ENCODE measurements around the gene KDM4C. TPM values are rescaled to one million over a fixed set of nuclear protein-coding genes. Genes with fewer than 3 reads are reported as not detected.

KDM4C gene
- total RNA-seq, 2 experiments from 2014 or later = 60.1 to 61.3 TPM

- ChIA-PET CTCF (no interaction called here), POLR2A (interaction anchor here (0.9 kb wide), 1 partner anchor 16 kb away, joined by 4 read pairs; no protein-coding TSS in a partner anchor)
- Mint-ChIP-seq H3K4me1 (ENCODE audit: low read depth) (peaks cover 44% of the 10 kb centered on the region), H3K27me3 (no peaks in the 10 kb centered on the region), H3K4me3 (no peak overlapping the region), H3K36me3 (ENCODE audit: low read depth) (peaks cover 51% of the 10 kb centered on the region), H3K9me3 (peaks cover 2% of the 10 kb centered on the region), H3K27ac (no peak overlapping the region)
- no peak overlapping the region for H3K4me3 ChIP-seq (ENCODE audit: low read length)
- H3K9me3 ChIP-seq (ENCODE audit: control insufficient read depth in 1 of 2, insufficient read depth in 1 of 2, low read length in 2 of 2) = peaks cover 0 to 9% of the 10 kb centered on the region in 2 experiments
- no peaks in the 10 kb centered on the region for H3K27me3 ChIP-seq (ENCODE audit: control insufficient read depth in 1 of 2, insufficient read depth in 2 of 2, low read length in 2 of 2)
- DNase-seq (no peak), ATAC-seq (ENCODE audit: poor library complexity) (no peak)
- TF ChIP-seq, protein P1, sequence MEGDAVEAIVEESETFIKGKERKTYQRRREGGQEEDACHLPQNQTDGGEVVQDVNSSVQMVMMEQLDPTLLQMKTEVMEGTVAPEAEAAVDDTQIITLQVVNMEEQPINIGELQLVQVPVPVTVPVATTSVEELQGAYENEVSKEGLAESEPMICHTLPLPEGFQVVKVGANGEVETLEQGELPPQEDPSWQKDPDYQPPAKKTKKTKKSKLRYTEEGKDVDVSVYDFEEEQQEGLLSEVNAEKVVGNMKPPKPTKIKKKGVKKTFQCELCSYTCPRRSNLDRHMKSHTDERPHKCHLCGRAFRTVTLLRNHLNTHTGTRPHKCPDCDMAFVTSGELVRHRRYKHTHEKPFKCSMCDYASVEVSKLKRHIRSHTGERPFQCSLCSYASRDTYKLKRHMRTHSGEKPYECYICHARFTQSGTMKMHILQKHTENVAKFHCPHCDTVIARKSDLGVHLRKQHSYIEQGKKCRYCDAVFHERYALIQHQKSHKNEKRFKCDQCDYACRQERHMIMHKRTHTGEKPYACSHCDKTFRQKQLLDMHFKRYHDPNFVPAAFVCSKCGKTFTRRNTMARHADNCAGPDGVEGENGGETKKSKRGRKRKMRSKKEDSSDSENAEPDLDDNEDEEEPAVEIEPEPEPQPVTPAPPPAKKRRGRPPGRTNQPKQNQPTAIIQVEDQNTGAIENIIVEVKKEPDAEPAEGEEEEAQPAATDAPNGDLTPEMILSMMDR (IDR thresholded peaks at IDR 0.05) = no peak
- no peaks in the 10 kb centered on the region for H3K4me1 ChIP-seq (ENCODE audit: insufficient read depth, low read length)
- no peak overlapping the region for H3K27ac ChIP-seq (ENCODE audit: low read depth in 1 of 2, low read length in 2 of 2)
- intact Hi-C loops (cut with DNase I, micrococcal nuclease) = no loop called here
- H3K36me3 ChIP-seq (ENCODE audit: insufficient read depth, low read length) = peaks cover 8% of the 10 kb centered on the region
These were observed 180.7 kb downstream of the KDM4C start for GRCh38 chr9:6938447-6938846.

DNA sequence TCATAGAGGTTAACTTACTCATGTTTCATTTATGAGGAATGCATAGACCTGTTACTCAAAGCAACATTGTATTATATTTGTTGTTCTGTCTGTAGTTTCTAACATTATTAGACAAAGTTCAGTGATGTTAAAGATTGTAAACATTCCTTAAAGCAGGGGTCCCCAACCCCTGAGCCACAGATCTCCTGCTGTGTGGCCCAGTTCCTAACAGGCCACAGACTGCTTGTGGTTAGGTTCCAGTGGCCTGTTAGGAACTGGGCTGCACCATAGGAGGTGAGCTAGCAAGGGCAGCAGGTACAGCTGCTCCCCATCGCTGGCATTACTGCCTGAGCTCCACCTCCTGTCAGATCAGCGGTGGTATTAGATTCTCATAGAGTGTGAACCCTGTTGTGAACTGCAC is 181.1 kb downstream of the KDM4C start:
- no peak for DNase-seq
- TF ChIP-seq, protein P1 (IDR thresholded peaks at IDR 0.05) = no peak
- peaks cover 0 to 8% of the 10 kb centered on the region in 2 experiments for H3K9me3 ChIP-seq (ENCODE audit: control insufficient read depth in 1 of 2, insufficient read depth in 1 of 2, low read length in 2 of 2)
- ATAC-seq (ENCODE audit: poor library complexity) = no peak
- H3K27me3 ChIP-seq (ENCODE audit: control insufficient read depth in 1 of 2, insufficient read depth in 2 of 2, low read length in 2 of 2) = no peaks in the 10 kb centered on the region
- no peaks in the 10 kb centered on the region for H3K4me1 ChIP-seq (ENCODE audit: insufficient read depth, low read length)
- POLR2A ChIA-PET = interaction anchor here (0.9 kb wide), 1 partner anchor 15 kb away, joined by 4 read pairs; no protein-coding TSS in a partner anchor
- peaks cover 50% of the 10 kb centered on the region for H3K36me3 Mint-ChIP-seq (ENCODE audit: low read depth)
- intact Hi-C loops (cut with DNase I, micrococcal nuclease) = no loop called here
- H3K36me3 ChIP-seq (ENCODE audit: insufficient read depth, low read length) = peaks cover 8% of the 10 kb centered on the region
- no peaks in the 10 kb centered on the region for H3K27me3 Mint-ChIP-seq
- H3K4me1 Mint-ChIP-seq (ENCODE audit: low read depth) = peaks cover 48% of the 10 kb centered on the region
- no peak overlapping the region for H3K27ac ChIP-seq (ENCODE audit: low read depth in 1 of 2, low read length in 2 of 2)
- H3K9me3 Mint-ChIP-seq = peaks cover 2% of the 10 kb centered on the region
- H3K27ac Mint-ChIP-seq = no peak overlapping the region
- no peak overlapping the region for H3K4me3 ChIP-seq (ENCODE audit: low read length)
- CTCF ChIA-PET = no interaction called here
- H3K4me3 Mint-ChIP-seq = no peak overlapping the region

GRCh38 chr9:6941501-6941900 is 183.7 kb downstream of the KDM4C start:
- Mint-ChIP-seq H3K4me1 (ENCODE audit: low read depth) (peaks cover 62% of the 10 kb centered on the region), H3K9me3 (no peaks in the 10 kb centered on the region), H3K36me3 (ENCODE audit: low read depth) (peaks cover 46% of the 10 kb centered on the region), H3K27ac (peak overlapping the region; percentile 19), H3K4me3 (no peak overlapping the region), H3K27me3 (no peaks in the 10 kb centered on the region)
- TF ChIP-seq, protein P1 (IDR thresholded peaks at IDR 0.05) = no peak
- Histone ChIP-seq H3K9me3 (ENCODE audit: control insufficient read depth in 1 of 2, insufficient read depth in 1 of 2, low read length in 2 of 2) (no peaks in the 10 kb centered on the region), H3K36me3 (ENCODE audit: insufficient read depth, low read length) (peaks cover 8% of the 10 kb centered on the region), H3K27me3 (ENCODE audit: control insufficient read depth in 1 of 2, insufficient read depth in 2 of 2, low read length in 2 of 2) (no peaks in the 10 kb centered on the region), H3K4me3 (ENCODE audit: low read length) (no peak overlapping the region), H3K4me1 (ENCODE audit: insufficient read depth, low read length) (no peaks in the 10 kb centered on the region), H3K27ac (ENCODE audit: low read depth in 1 of 2, low read length in 2 of 2) (no peak overlapping the region)
- intact Hi-C loops (cut with DNase I, micrococcal nuclease) = no loop called here
- ChIA-PET POLR2A (no interaction called here), CTCF (no interaction called here)
- DNase-seq = no peak
- no peak for ATAC-seq (ENCODE audit: poor library complexity)
